Thoracic aorta (tissue), 2 donors: ENCODE results near the gene PLAU. TPM values are rescaled to one million over a fixed set of nuclear protein-coding genes. Genes with fewer than 3 reads are reported as not detected.

ENCODE experiments used
- ATAC-seq: fragments of 150-250 bp; one replicate; pipeline ENCODE4 v1.8.0; 2017; ENCODE audit warnings: low read depth; ENCODE audit not compliant: insufficient number of reproducible peaks, low FRiP score
- DNase-seq: peaks from one replicate; pipeline ENCODE4 v3.0.0-alpha.2; 2020; ENCODE audit warnings: low spot score
- H3K27ac ChIP-seq, 2 donors: fragments of 200-600 bp; sonication (generic); 1 replicate in 1 of 2; 2 replicates in 1 of 2; pipeline ENCODE4 v1.5.1; 2016; ENCODE audit warnings: mild to moderate bottlenecking in 2 of 2, moderate library complexity in 2 of 2
- H3K27me3 ChIP-seq: fragments of 200-600 bp; sonication (generic); replicated peaks from 2 replicates; pipeline ENCODE4 v1.6.0; 2016; ENCODE audit warnings: mild to moderate bottlenecking; ENCODE audit not compliant: insufficient read depth
- H3K36me3 ChIP-seq: fragments of 200-600 bp; sonication (generic); one replicate; pipeline ENCODE4 v1.5.1; 2016
- H3K4me1 ChIP-seq, 2 donors: fragments of 200-600 bp; sonication (generic); 1 replicate in 1 of 2; 2 replicates in 1 of 2; pipeline versions ENCODE4 v1.5.1 to v1.6.0; 2016; ENCODE audit warnings: low read depth in 2 of 2, mild to moderate bottlenecking in 1 of 2; ENCODE audit not compliant: control insufficient read depth in 1 of 2
- H3K4me3 ChIP-seq: fragments of 200-600 bp; sonication (generic); 2 replicates; pipeline ENCODE4 v1.5.1; 2016; ENCODE audit warnings: mild to moderate bottlenecking
- H3K9me3 ChIP-seq: fragments of 200-600 bp; sonication (generic); 2 replicates; pipeline ENCODE4 v1.5.1; 2016
- total RNA-seq, 2 donors: library from RNA; depleted of rRNA; stranded (reverse); fragments of >200 nt; gene quantifications; one replicate each; pipeline versions ENCODE4 v1.1.0 to v1.2.3, GENCODE V29; 2016
- TF ChIP-seq, protein P1 (sequence below): fragments of 200-600 bp; sonication (generic); IDR thresholded peaks from one replicate; pipeline ENCODE4 v1.5.1; 2019; ENCODE audit warnings: antibody characterized with exemption

PLAU gene
- total RNA-seq, 2 donors from 2014 or later: 8.1 to 100 TPM

DNA sequence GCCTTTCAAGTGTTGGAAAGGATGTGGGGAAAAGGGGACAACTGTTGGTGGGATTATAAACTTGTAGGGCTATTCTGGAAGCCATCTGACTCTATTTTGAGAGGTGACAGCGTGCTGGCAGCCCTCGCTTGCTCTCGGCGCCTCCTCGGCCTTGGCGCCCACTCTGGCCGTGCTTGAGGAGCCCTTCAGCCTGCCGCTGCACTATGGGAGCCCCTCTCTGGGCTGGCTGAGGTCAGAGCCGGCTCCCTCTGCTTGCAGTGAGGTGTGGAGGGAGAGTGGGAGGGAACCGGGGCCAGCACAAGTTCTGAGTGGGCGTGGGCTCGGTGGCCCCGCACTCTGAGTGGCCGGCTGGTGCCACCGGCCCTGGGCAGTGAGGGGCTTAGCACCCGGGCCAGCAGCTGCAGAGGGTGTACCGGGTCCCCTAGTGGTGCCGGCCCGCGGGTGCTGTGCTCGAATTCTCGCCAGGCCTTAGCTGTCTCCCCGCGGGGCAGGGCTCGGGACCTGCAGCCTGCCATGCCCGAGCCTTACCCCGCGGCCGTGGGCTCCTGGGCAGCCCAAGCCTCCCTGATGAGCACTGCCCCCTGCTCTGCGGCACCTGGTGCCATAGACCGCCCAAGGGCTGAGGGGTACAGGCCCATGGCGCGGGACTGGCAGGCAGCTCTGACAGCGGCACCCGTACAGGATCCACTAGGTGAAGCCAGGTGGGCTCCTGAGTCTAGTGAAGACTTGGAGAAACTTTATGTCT is 33.6 kb downstream of the PLAU start:
- no peak overlapping the region for H3K27ac ChIP-seq
- H3K36me3 ChIP-seq: no peaks in the 10 kb centered on the region
- TF ChIP-seq, protein P1, sequence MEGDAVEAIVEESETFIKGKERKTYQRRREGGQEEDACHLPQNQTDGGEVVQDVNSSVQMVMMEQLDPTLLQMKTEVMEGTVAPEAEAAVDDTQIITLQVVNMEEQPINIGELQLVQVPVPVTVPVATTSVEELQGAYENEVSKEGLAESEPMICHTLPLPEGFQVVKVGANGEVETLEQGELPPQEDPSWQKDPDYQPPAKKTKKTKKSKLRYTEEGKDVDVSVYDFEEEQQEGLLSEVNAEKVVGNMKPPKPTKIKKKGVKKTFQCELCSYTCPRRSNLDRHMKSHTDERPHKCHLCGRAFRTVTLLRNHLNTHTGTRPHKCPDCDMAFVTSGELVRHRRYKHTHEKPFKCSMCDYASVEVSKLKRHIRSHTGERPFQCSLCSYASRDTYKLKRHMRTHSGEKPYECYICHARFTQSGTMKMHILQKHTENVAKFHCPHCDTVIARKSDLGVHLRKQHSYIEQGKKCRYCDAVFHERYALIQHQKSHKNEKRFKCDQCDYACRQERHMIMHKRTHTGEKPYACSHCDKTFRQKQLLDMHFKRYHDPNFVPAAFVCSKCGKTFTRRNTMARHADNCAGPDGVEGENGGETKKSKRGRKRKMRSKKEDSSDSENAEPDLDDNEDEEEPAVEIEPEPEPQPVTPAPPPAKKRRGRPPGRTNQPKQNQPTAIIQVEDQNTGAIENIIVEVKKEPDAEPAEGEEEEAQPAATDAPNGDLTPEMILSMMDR: no peak
- H3K9me3 ChIP-seq: no peaks in the 10 kb centered on the region
- ATAC-seq (no peak), DNase-seq (no peak)
- H3K4me3 ChIP-seq: no peak overlapping the region
- H3K27me3 ChIP-seq: no peaks in the 10 kb centered on the region
- H3K4me1 ChIP-seq: peaks cover 0 to 12% of the 10 kb centered on the region in 2 donors

DNA sequence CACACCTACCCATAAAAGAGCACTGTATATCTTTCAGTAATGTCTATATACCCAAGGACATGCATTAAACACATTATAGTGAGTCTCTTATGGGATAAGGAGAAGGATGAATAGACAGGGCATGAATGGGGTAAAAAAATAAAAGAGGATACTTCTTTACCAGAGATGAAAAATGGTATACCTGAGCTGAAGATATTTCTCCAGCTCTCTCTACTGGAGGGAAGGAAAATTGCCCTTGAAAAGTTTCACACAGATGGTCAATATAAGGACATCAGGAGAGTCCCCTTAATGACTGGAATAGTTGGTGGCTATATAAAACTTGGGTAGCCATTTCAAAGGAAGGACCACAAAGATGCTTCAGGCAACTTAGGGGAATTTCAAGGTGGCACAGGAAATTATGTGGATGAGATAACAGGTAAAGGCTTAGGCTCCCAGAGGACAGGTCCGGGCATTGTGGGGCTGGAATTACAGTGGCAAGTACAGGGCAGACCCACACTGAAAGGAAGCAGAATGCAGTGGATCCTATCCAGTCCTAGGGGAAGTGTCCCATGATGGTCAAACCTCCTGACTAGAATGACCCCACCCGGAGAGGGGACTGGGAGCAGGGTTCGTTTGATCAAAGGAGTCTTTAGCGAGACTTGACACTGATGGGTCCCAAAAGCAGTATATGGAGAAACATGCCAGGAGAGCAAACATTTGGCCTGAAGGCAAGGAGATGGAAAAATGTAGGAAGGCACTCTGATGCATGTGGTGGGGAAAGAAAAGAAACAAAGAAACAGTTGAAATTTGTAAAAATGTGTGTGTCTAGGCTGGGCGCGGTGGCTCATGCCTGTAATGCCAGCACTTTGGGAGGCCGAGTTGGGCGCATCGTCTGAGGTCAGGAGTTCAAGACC is 35.6 kb downstream of the PLAU start:
- Histone ChIP-seq H3K36me3 (no peaks in the 10 kb centered on the region), H3K27ac (no peak overlapping the region), H3K9me3 (no peaks in the 10 kb centered on the region), H3K4me1 (peaks cover 3 to 11% of the 10 kb centered on the region in 2 donors), H3K27me3 (no peaks in the 10 kb centered on the region), H3K4me3 (no peak overlapping the region)
- ATAC-seq (no peak), DNase-seq (no peak)
- TF ChIP-seq, protein P1: no peak

DNA sequence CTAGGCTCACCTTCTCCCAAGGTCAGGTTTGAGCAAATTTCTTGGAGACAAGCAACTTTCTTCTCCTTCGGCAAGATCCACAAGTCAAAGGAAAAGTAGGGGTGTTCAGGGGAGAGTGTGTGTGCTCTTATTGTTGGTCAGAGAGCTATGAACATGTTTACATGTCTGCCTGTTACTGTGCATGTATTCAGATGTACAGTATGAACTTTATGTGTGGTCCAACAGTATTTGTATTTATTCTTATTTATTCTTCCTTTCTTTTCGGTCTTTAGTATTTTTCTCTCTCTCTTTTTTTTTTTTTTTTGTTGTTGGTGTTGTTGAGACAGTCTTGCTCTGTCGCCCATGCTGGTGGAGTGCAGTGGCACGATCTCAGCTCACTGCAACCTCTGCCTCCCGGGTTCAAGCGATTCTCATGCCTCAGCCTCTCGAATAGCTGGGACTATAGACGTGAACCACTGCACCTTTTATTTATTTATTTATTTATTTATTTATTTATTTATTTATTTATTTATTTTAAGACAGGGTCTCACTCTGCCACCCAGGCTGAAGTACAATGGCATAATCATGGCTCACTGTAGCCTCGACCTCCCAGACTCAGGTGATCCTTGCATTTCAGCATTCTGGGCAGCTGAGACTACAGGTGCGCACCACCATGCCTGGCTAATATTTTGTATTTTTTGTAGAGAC is 38.2 kb downstream of the PLAU start:
- TF ChIP-seq, protein P1: no peak
- ATAC-seq: no peak
- Histone ChIP-seq H3K4me3 (no peak overlapping the region), H3K4me1 (peaks cover 3 to 10% of the 10 kb centered on the region in 2 donors), H3K27ac (no peak overlapping the region), H3K9me3 (no peaks in the 10 kb centered on the region), H3K36me3 (no peaks in the 10 kb centered on the region), H3K27me3 (no peaks in the 10 kb centered on the region)
- no peak for DNase-seq

DNA sequence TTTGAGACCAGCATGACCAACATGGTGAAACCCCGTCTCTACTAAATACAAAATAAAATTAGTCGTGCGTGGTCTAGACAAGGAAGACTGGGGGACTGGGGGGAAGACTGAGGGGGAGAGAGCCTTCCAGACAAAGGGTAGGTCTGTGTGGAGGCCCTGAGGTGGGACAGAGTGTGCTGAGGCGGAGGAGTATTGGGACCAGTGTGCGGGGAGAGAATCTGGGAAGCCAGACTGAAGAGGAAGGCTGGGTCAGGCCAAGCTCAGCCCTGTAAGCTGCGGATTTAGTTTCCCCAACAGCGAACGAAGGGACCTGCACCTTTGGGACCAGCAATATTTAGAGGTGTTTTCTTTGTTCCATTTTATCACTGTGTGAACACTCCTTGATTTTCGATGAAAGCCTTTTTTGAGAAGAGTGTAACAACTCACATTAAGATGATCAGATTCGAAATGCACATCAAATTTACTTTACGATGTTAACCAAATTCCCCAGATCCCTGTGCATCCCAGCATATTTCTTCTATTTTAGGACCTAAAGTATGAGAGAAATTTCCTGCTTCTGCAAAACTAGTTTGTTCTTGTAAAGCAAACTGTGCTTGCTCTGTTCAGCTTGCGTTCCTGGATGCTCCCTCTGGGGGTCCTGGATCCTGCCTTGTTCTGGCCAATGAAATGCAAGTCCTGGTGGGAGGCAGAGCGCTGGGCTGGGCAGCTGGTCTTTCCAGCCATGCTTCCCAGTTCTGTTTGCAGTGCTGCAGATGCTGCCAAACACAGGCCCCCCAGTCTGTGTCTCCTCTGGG is 39.4 kb downstream of the PLAU start:
- Histone ChIP-seq H3K27me3 (no peaks in the 10 kb centered on the region), H3K27ac (no peak overlapping the region), H3K4me3 (no peak overlapping the region), H3K4me1 (peaks cover 3 to 10% of the 10 kb centered on the region in 2 donors), H3K36me3 (no peaks in the 10 kb centered on the region), H3K9me3 (no peaks in the 10 kb centered on the region)
- ATAC-seq: no peak
- DNase-seq: no peak
- TF ChIP-seq, protein P1: no peak
